ENCODE results near the gene RNF112. TPM values are rescaled to one million over a fixed set of nuclear protein-coding genes. Genes with fewer than 3 reads are reported as not detected.
A peak's percentile ranks its signal among the peaks of the same experiment; 100 is the strongest.

The RNF112 gene
- total and polyA plus RNA-seq, 2 of the 8 experiments (the other 6 are each of a cell fraction or from before 2014, with no cell fraction given) = 1.1 to 2.2 TPM

GRCh38 chr17:19411631-19412030 lies 599 bp downstream of the RNF112 start:
- H3K4me3 ChIP-seq (ENCODE audit: extremely low read depth in 1 of 4, insufficient read depth in 2 of 4, low read depth in 3 of 4, low read length in 4 of 4) = no peak overlapping the region
- H2BK5ac ChIP-seq (ENCODE audit: low read depth, low read length) = no peak overlapping the region
- ChIA-PET CTCF (ENCODE audit: partially characterized antibody) (interaction anchor here (1.0 to 3.5 kb wide), 6 partner anchors 13 to 68 kb away, joined by 3 to 10 read pairs (median 4); partner anchors contain the start of gene B9D1), POLR2A (ENCODE audit: partially characterized antibody) (interaction anchor here (1.1 kb wide), 2 partner anchors 15 to 18 kb away, joined by 3 read pairs; no protein-coding TSS in a partner anchor)
- H3K79me2 ChIP-seq (ENCODE audit: control insufficient read depth in 1 of 2, insufficient read depth in 2 of 2, low read length in 2 of 2) = no peaks in the 10 kb centered on the region
- 0 out of 4 replicates have a peak overlapping the region, but pooled peaks of 1 of the 2 experiments have one; percentile 22 for H3K4me2 ChIP-seq (ENCODE audit: insufficient read depth in 1 of 2, low read depth in 2 of 2, low read length in 2 of 2)
- H4K5ac ChIP-seq (ENCODE audit: insufficient read length, low read depth, low read length) = no peak overlapping the region
- peaks cover 0 to 4% (median 0%) of the 10 kb centered on the region in 4 experiments; a peak in 1 of 7 replicates for H3K27me3 ChIP-seq (replicated peaks in 1 of 4; ENCODE audit: control insufficient read depth in 3 of 4, extremely low read depth in 1 of 4, insufficient read depth in 3 of 4, low read length in 3 of 4)
- FAIRE-seq (no peak), DNase-seq (ENCODE audit: low read depth in 1 of 2, low spot score in 2 of 2) (no peak)
- H3K23ac ChIP-seq (ENCODE audit: insufficient read length) = no peak overlapping the region
- no peaks in the 10 kb centered on the region for H3K79me1 ChIP-seq (ENCODE audit: low read depth, low read length)
- no peak overlapping the region for H3K27ac ChIP-seq (ENCODE audit: low read depth, low read length)
- peak overlapping the region; percentile 15; the same call in 1 of the 2 replicates for H3K18ac ChIP-seq (ENCODE audit: extremely low read depth, low read length)
- H3K9ac ChIP-seq (replicated peaks in 1 of 4; ENCODE audit: extremely low read depth in 1 of 4, low read depth in 3 of 4, low read length in 3 of 4) = no peak overlapping the region
- H4K20me1 ChIP-seq (replicated peaks in 1 of 2; ENCODE audit: control insufficient read depth in 1 of 2, insufficient read depth in 2 of 2, low read length in 2 of 2) = no peaks in the 10 kb centered on the region
- TF ChIP-seq TAF7 (optimal IDR thresholded peaks at IDR 0.05; ENCODE audit: borderline replicate concordance, low read depth, low read length) = no peak
- no peak for TF ChIP-seq TEAD4 (IDR thresholded peaks at IDR 0.05; ENCODE audit: low read depth, low read length)
- no peak for TF ChIP-seq TAF1 (IDR thresholded peaks at IDR 0.05; ENCODE audit: low read depth, low read length)
- TF ChIP-seq BACH1 (IDR thresholded peaks at IDR 0.05; ENCODE audit: low read length) = no peak
- no peak for TF ChIP-seq FOSL1 (IDR thresholded peaks at IDR 0.05; ENCODE audit: insufficient read depth, low read depth, low read length)
- no peak for TF ChIP-seq ASH2L (IDR thresholded peaks at IDR 0.05; ENCODE audit: low read length)
- TF ChIP-seq BCL11A (IDR thresholded peaks at IDR 0.05; ENCODE audit: low read depth in 2 of 2, low read length in 2 of 2) = no peak
- no peak for TF ChIP-seq SIRT6 (IDR thresholded peaks at IDR 0.05; ENCODE audit: low read length)
- no peak overlapping the region for H2AFZ ChIP-seq (ENCODE audit: low read length)
- H2BK12ac ChIP-seq (ENCODE audit: low read depth, low read length) = 0 out of 2 replicates have a peak overlapping the region, but pooled peaks have one; percentile 44
- H3K56ac ChIP-seq (replicated peaks; ENCODE audit: insufficient read length, low read depth, low read length) = no peak overlapping the region
- peaks cover 0 to 13% (median 6%) of the 10 kb centered on the region in 4 experiments; a peak in 4 of 7 replicates for H3K4me1 ChIP-seq (replicated peaks in 1 of 4; ENCODE audit: control insufficient read depth in 3 of 4, insufficient read depth in 4 of 4, low read length in 3 of 4)
- WGBS, 2 experiments (ENCODE audit: extremely low coverage in 1 of 2, insufficient coverage in 1 of 2, insufficient read length in 1 of 2, insufficient replicate concordance in 2 of 2, low coverage in 1 of 2, low lambda C conversion rate in 2 of 2, missing lambda C conversion rate in 1 of 2) = 73% methylated on average over 8 of the region's 9 CpGs; no CpG with 5 or more reads in 1 of the 2 experiments
- 0 out of 2 replicates have a peak, but pooled peaks cover 3% of the 10 kb centered on the region for H3K23me2 ChIP-seq (ENCODE audit: low read depth, low read length)
- peak overlapping the region; percentile 66; the same call in 1 of the 2 replicates for H2BK20ac ChIP-seq (ENCODE audit: low read length)
- no peak overlapping the region for H2BK120ac ChIP-seq (replicated peaks; ENCODE audit: low read depth, low read length)
- H4K91ac ChIP-seq (replicated peaks; ENCODE audit: insufficient read length, low read length) = no peak overlapping the region
- H3K9me3 ChIP-seq (ENCODE audit: insufficient read depth in 2 of 2, low read depth in 1 of 2, low read length in 1 of 2) = no peaks in the 10 kb centered on the region
- H3K14ac ChIP-seq (ENCODE audit: insufficient read length) = no peak overlapping the region
- no peak overlapping the region for H3K4ac ChIP-seq (replicated peaks; ENCODE audit: insufficient read length, low read depth, low read length)
- H4K8ac ChIP-seq (ENCODE audit: extremely low read depth, insufficient read depth, low read length) = no peak overlapping the region
- peak overlapping the region; percentile 55; the same call in 1 of the 2 replicates for H2BK15ac ChIP-seq (ENCODE audit: low read length)
- H3K36me3 ChIP-seq (ENCODE audit: control insufficient read depth in 2 of 4, insufficient read depth in 4 of 4, low read length in 3 of 4) = no peaks in the 10 kb centered on the region
- H2AK5ac ChIP-seq (ENCODE audit: low read depth, low read length) = 0 out of 2 replicates have a peak overlapping the region, but pooled peaks have one; percentile 3

Measured in H1 (cell line).